A549 (cell line): ENCODE results near the gene BCAS1. TPM values are rescaled to one million over a fixed set of nuclear protein-coding genes. Genes with fewer than 3 reads are reported as not detected.

Experiments used
- ATAC-seq, 2 experiments: fragments of 200-7000 bp in 1 of 2; fragments of >200 bp in 1 of 2; cut with Nextera tagmentation in 1 of 2; cut with Tn5 transposase in 1 of 2; 3 replicates each; pipeline versions ENCODE4 v1.8.0 to v1.9.1; 2018 to 2020; ENCODE audit warnings: mild to moderate bottlenecking in 1 of 2, moderate library complexity in 1 of 2
- CTCF ChIA-PET: fragments of 300-600 bp; sonication (Branson Sonifier 250); formaldehyde crosslinking; extraction: SDS; loops from one replicate; lab custom pipeline; 2021; ENCODE audit warnings: antibody characterized with exemption, inconsistent platforms; lab: Yijun Ruan, JAX
- POLR2A ChIA-PET: fragments of 350-600 bp; formaldehyde crosslinking; extraction: SDS; loops from one replicate; lab custom pipeline; 2021; ENCODE audit warnings: antibody characterized with exemption, inconsistent platforms; lab: Yijun Ruan, JAX
- DNase-seq, 2 experiments: peaks; one replicate each; pipeline versions ENCODE4 v3.0.0 to v3.0.0-alpha.2; 2011 to 2016; ENCODE audit warnings: low read depth in 1 of 2, low spot score in 1 of 2
- FAIRE-seq: peaks from 2 replicates; lab custom pipeline; 2011; peaks lifted over from hg19 to GRCh38; lab: Jason Lieb, UNC
- H3K27ac ChIP-seq, 2 experiments: fragments of >200 bp; sonication (Bioruptor Twin); formaldehyde crosslinking; 3 replicates each; pipeline ENCODE4 v1.5.1; 2016 to 2017
- H3K4me1 ChIP-seq: fragments of >200 bp; sonication (Bioruptor Twin); formaldehyde crosslinking; 3 replicates; pipeline ENCODE4 v1.6.1; 2016
- H3K4me2 ChIP-seq: fragments of >200 bp; sonication (Bioruptor Twin); formaldehyde crosslinking; 3 replicates; pipeline ENCODE4 v1.6.1; 2016
- H3K4me3 ChIP-seq: fragments of >200 bp; sonication (Bioruptor Twin); formaldehyde crosslinking; 3 replicates; pipeline ENCODE4 v1.5.1; 2016
- H3K9me3 ChIP-seq: fragments of >200 bp; sonication (Bioruptor Twin); formaldehyde crosslinking; 3 replicates; pipeline ENCODE4 v1.6.1; 2016
- CHD4 ChIP-seq: fragments of 200-600 bp; sonication (generic); IDR thresholded peaks from 2 replicates; pipeline ENCODE4 v1.6.1; 2016; ENCODE audit warnings: antibody characterized with exemption, mild to moderate bottlenecking, borderline replicate concordance
- CTCF ChIP-seq: fragments of >200 bp; sonication (Bioruptor Twin); formaldehyde crosslinking; IDR thresholded peaks from 3 replicates; pipeline ENCODE4 v1.5.1; 2016
- EP300 ChIP-seq, 2 experiments: fragments of >200 bp; sonication (Bioruptor Twin); formaldehyde crosslinking; IDR thresholded peaks; 2 replicates in 1 of 2; 3 replicates in 1 of 2; pipeline ENCODE4 v1.6.1; 2016 to 2017
- FOSL2 ChIP-seq, 2 experiments: fragments of 450-650 bp in 1 of 2; fragments of >200 bp in 1 of 2; sonication (Bioruptor Twin) in 1 of 2; formaldehyde crosslinking; IDR thresholded peaks; 2 replicates each; pipeline versions ENCODE4 v1.5.0 to v1.6.1; 2016 to 2020; ENCODE audit warnings: mild to moderate bottlenecking in 1 of 2, moderate library complexity in 1 of 2
- FOXS1 ChIP-seq: fragments of 250-450 bp; sonication (Bioruptor Pico); IDR thresholded peaks from 2 replicates; pipeline ENCODE4 v1.5.0; 2020; ENCODE audit warnings: mild to moderate bottlenecking, moderate library complexity
- GATA3 ChIP-seq: IDR thresholded peaks from 2 replicates; pipeline ENCODE4 v1.6.1; 2012; ENCODE audit warnings: borderline replicate concordance
- HEYL ChIP-seq: fragments of 250-450 bp; sonication (Bioruptor Pico); IDR thresholded peaks from 2 replicates; pipeline ENCODE4 v1.8.0; 2021; ENCODE audit warnings: mild to moderate bottlenecking, moderate library complexity
- HOXA7 ChIP-seq: fragments of 250-450 bp; sonication (Bioruptor Pico); IDR thresholded peaks from 2 replicates; pipeline ENCODE4 v1.5.0; 2020; ENCODE audit warnings: mild to moderate bottlenecking, moderate library complexity
- HOXB13 ChIP-seq: fragments of 250-450 bp; sonication (Bioruptor Pico); IDR thresholded peaks from 2 replicates; pipeline ENCODE4 v1.5.0; 2020; ENCODE audit warnings: low read depth, mild to moderate bottlenecking, moderate library complexity
- JUN ChIP-seq, 2 experiments: fragments of >200 bp; sonication (Bioruptor Twin); formaldehyde crosslinking; IDR thresholded peaks; 2 replicates in 1 of 2; 3 replicates in 1 of 2; pipeline ENCODE4 v1.6.1; 2016 to 2017
- KDM5A ChIP-seq: fragments of 200-600 bp; sonication (generic); IDR thresholded peaks from 2 replicates; pipeline ENCODE4 v1.6.1; 2016; ENCODE audit warnings: antibody characterized with exemption, mild to moderate bottlenecking
- MAFK ChIP-seq: fragments of 450-650 bp; IDR thresholded peaks from 2 replicates; pipeline ENCODE4 v1.6.1; 2014; ENCODE audit not compliant: partially characterized antibody
- MAZ ChIP-seq: fragments of 150-350 bp; IDR thresholded peaks from 2 replicates; pipeline ENCODE4 v1.6.1; 2014; ENCODE audit warnings: antibody characterized with exemption, low read depth, low read length, borderline replicate concordance
- MYC ChIP-seq: IDR thresholded peaks from 2 replicates; pipeline ENCODE4 v1.6.1; 2012; ENCODE audit warnings: mild to moderate bottlenecking, inconsistent platforms, low read length, improper control_type of control experiment, borderline replicate concordance
- PBX3 ChIP-seq: IDR thresholded peaks from 2 replicates; pipeline ENCODE4 v1.6.1; 2012
- POLR2A ChIP-seq: IDR thresholded peaks from 2 replicates; pipeline ENCODE4 v1.6.1; 2012; ENCODE audit warnings: mild to moderate bottlenecking, low read length
- RAD21 ChIP-seq, 2 experiments: fragments of >200 bp in 1 of 2; sonication (Bioruptor Twin) in 1 of 2; formaldehyde crosslinking in 1 of 2; IDR thresholded peaks in 1 of 2; conservative IDR thresholded peaks in 1 of 2; 2 replicates in 1 of 2; 3 replicates in 1 of 2; pipeline ENCODE4 v1.6.1; 2012 to 2018; ENCODE audit warnings: inconsistent platforms in 1 of 2
- RARB ChIP-seq: fragments of 250-450 bp; sonication (Bioruptor Pico); IDR thresholded peaks from 2 replicates; pipeline ENCODE4 v1.8.0; 2021; ENCODE audit warnings: mild to moderate bottlenecking, moderate library complexity
- RCOR1 ChIP-seq: fragments of 150-350 bp; IDR thresholded peaks from 2 replicates; pipeline ENCODE4 v1.6.1; 2014; ENCODE audit warnings: antibody characterized with exemption, low read length, low read depth
- RNF2 ChIP-seq: fragments of 200-600 bp; sonication (generic); IDR thresholded peaks from 2 replicates; pipeline ENCODE4 v1.6.1; 2016; ENCODE audit warnings: low read depth, mild to moderate bottlenecking, antibody characterized with exemption, moderate library complexity, borderline replicate concordance
- SREBF2 ChIP-seq: fragments of 450-650 bp; IDR thresholded peaks from 2 replicates; pipeline ENCODE4 v1.6.1; 2014; ENCODE audit warnings: mild to moderate bottlenecking, moderate library complexity
- WGBS: methylation state at CpG from one replicate; pipeline ENCODE4 v1.1.6; 2017; ENCODE audit errors: missing lambda C conversion rate; 5-methylcytosine and 5-hydroxymethylcytosine counted together
- polyA plus RNA-seq, 4 experiments: library from polyadenylated mRNA; depleted of rRNA in 3 of 4; stranded (reverse); fragments of >200 nt; fragmentation: RNase III in 1 of 4; extraction: RNeasy Plus Mini Kit Qiagen cat#74134 plus additional on column Dnase treatment in 1 of 4; gene quantifications; 2 replicates in 3 of 4; 3 replicates in 1 of 4; pipeline ENCODE4 v1.2.3, GENCODE V29; 2011 to 2017
- TF ChIP-seq, protein P1 (sequence below): fragments of 150-350 bp; IDR thresholded peaks from 2 replicates; pipeline ENCODE4 v1.6.1; 2014; ENCODE audit warnings: low read depth, mild to moderate bottlenecking, low read length
- TF ChIP-seq, protein P2 (sequence below): IDR thresholded peaks from 2 replicates; pipeline ENCODE4 v1.6.1; 2012

The BCAS1 gene
- polyA plus RNA-seq, 2 of the 4 experiments (the other 2 are of a cell fraction), result 1.4 to 3.9 TPM

GRCh38 chr20:53907968-53908751, 162.2 kb downstream of the BCAS1 start:
- FAIRE-seq, result no peak
- POLR2A ChIA-PET, result no interaction called here
- 91% methylated on average over 11 of the region's 11 CpGs for WGBS
- no peak overlapping the region for H3K4me2 ChIP-seq
- TF ChIP-seq MAFK, result peak; percentile 54
- TF ChIP-seq, protein P1, sequence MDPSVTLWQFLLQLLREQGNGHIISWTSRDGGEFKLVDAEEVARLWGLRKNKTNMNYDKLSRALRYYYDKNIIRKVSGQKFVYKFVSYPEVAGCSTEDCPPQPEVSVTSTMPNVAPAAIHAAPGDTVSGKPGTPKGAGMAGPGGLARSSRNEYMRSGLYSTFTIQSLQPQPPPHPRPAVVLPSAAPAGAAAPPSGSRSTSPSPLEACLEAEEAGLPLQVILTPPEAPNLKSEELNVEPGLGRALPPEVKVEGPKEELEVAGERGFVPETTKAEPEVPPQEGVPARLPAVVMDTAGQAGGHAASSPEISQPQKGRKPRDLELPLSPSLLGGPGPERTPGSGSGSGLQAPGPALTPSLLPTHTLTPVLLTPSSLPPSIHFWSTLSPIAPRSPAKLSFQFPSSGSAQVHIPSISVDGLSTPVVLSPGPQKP, result no peak
- TF ChIP-seq, all 56 proteins: peak for 1
- H3K4me1 ChIP-seq, result peaks cover 27% of the 10 kb centered on the region
- no peaks in the 10 kb centered on the region for H3K9me3 ChIP-seq
- ATAC-seq, result no peak
- H3K27ac ChIP-seq, result peak overlapping the region; percentile 77 to 80; a peak in 5 of 6 replicates
- no peak for DNase-seq
- no peak overlapping the region for H3K4me3 ChIP-seq
- CTCF ChIA-PET, result interaction anchor here (0.6 to 4.3 kb wide), 11 partner anchors 8 to 315 kb away, joined by 3 to 38 read pairs (median 5); partner anchors contain the start of gene ZNF217

- POLR2A ChIA-PET, result no interaction called here
- H3K4me2 ChIP-seq, result peak overlapping the region; percentile 69; the same call in 2 of the 3 replicates
- no peak for FAIRE-seq
- CTCF ChIA-PET, result interaction anchor here (0.6 to 4.3 kb wide), 5 partner anchors 11 to 246 kb away, joined by 3 to 38 read pairs (median 3); no protein-coding TSS in a partner anchor
- no peak for ATAC-seq
- no peaks in the 10 kb centered on the region for H3K9me3 ChIP-seq
- 92% methylated on average over 5 of the region's 5 CpGs for WGBS
- peak overlapping the region; percentile 77 to 80 for H3K27ac ChIP-seq
- no peak for DNase-seq
- TF ChIP-seq CTCF, result no peak
- no peak for TF ChIP-seq GATA3
- no peak for TF ChIP-seq KDM5A
- no peak for TF ChIP-seq PBX3
- no peak for TF ChIP-seq JUN (IDR thresholded peaks at IDR 0.05)
- TF ChIP-seq MYC, result no peak
- no peak for TF ChIP-seq FOXS1 (CRISPR knock-in tag)
- TF ChIP-seq HEYL (CRISPR knock-in tag), result no peak
- no peak for TF ChIP-seq MAFK
- TF ChIP-seq POLR2A, result no peak
- TF ChIP-seq, protein P2, sequence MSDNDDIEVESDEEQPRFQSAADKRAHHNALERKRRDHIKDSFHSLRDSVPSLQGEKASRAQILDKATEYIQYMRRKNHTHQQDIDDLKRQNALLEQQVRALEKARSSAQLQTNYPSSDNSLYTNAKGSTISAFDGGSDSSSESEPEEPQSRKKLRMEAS, result no peak
- no peak for TF ChIP-seq HOXB13
- TF ChIP-seq, protein P1, result no peak
- no peak for TF ChIP-seq RARB
- no peak overlapping the region for H3K4me3 ChIP-seq
- peaks cover 43% of the 10 kb centered on the region for H3K4me1 ChIP-seq
These were observed 164.6 kb downstream of the BCAS1 start for GRCh38 chr20:53905820-53906191.

- DNase-seq (no peak), FAIRE-seq (no peak), ATAC-seq (no peak)
- CTCF ChIA-PET, result interaction anchor here (1.1 to 4.3 kb wide), 3 partner anchors 11 to 245 kb away, joined by 3 to 38 read pairs (median 3); no protein-coding TSS in a partner anchor
- Histone ChIP-seq H3K4me1 (peaks cover 49% of the 10 kb centered on the region), H3K9me3 (no peaks in the 10 kb centered on the region), H3K4me3 (no peak overlapping the region), H3K4me2 (no peak overlapping the region; the same call in 2 of the 3 replicates), H3K27ac (peak overlapping the region; percentile 77 to 80; a peak in 5 of 6 replicates)
- no peak for TF ChIP-seq EP300 (IDR thresholded peaks at IDR 0.05)
- no peak for TF ChIP-seq FOSL2 (IDR thresholded peaks at IDR 0.05)
- no peak for TF ChIP-seq FOSL2 (CRISPR knock-in tag; IDR thresholded peaks at IDR 0.05)
- TF ChIP-seq RAD21 (conservative IDR thresholded peaks at IDR 0.05 in 1 of 2, IDR thresholded peaks at IDR 0.05 in 1 of 2), result no peak
- TF ChIP-seq, protein P2, result no peak
- no peak for TF ChIP-seq GATA3
- TF ChIP-seq SREBF2, result no peak
- no peak for TF ChIP-seq RNF2
- TF ChIP-seq KDM5A, result no peak
- no peak for TF ChIP-seq RCOR1
- no peak for TF ChIP-seq CHD4
- no peak for TF ChIP-seq MAZ
- TF ChIP-seq HOXA7, result no peak
- no peak for TF ChIP-seq MAFK
- POLR2A ChIA-PET, result no interaction called here
- 89% methylated on average over 13 of the region's 13 CpGs for WGBS
These were observed 165.2 kb downstream of the BCAS1 start for GRCh38 chr20:53905019-53905819.
